ENCODE measurements around the gene NTM.

DNA sequence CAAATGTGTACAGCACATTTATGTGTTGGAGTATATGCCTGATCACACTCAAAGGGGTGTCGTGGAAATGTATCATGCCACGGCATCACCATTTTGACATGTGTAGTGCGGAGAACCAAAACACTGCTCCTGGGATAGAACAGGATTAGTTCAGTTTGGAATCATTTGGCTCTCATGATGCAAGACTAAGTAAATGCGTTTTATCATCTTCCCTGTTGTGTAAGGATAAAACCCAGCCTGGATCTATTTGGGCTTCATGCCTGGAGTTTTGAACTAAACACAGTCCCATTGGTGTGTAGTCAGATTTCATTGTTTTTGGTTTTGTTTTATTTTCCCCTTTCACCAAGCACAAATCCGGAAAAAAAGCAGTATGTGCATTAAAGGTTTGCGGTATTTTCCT lies 574.3 kb downstream of the NTM start:
- TF ChIP-seq POLR2A (IDR thresholded peaks at IDR 0.05): no peak
- TF ChIP-seq, protein P1, sequence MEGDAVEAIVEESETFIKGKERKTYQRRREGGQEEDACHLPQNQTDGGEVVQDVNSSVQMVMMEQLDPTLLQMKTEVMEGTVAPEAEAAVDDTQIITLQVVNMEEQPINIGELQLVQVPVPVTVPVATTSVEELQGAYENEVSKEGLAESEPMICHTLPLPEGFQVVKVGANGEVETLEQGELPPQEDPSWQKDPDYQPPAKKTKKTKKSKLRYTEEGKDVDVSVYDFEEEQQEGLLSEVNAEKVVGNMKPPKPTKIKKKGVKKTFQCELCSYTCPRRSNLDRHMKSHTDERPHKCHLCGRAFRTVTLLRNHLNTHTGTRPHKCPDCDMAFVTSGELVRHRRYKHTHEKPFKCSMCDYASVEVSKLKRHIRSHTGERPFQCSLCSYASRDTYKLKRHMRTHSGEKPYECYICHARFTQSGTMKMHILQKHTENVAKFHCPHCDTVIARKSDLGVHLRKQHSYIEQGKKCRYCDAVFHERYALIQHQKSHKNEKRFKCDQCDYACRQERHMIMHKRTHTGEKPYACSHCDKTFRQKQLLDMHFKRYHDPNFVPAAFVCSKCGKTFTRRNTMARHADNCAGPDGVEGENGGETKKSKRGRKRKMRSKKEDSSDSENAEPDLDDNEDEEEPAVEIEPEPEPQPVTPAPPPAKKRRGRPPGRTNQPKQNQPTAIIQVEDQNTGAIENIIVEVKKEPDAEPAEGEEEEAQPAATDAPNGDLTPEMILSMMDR (IDR thresholded peaks at IDR 0.05): no peak

All from Peyer's patch (tissue), 4 donors.